H9 (cell line): ENCODE measurements around the gene ZNF491. TPM values are rescaled to one million over a fixed set of nuclear protein-coding genes. Genes with fewer than 3 reads are reported as not detected.
"Not testable (repeated sequence)": the region's sequence is repeated elsewhere in the genome, so short reads cannot be mapped to it uniquely, and the experiment has no call there.

Experiments used
- DNase-seq: peaks from one replicate; pipeline ENCODE4 v3.0.0-alpha.2; 2017
- H2AFZ ChIP-seq: one replicate; pipeline ENCODE4 v1.6.1; 2013; ENCODE audit warnings: mild to moderate bottlenecking, low read length, control low read depth, moderate library complexity
- H2AK5ac ChIP-seq: 2 replicates; pipeline ENCODE4 v1.6.1; 2013; ENCODE audit warnings: low read length, control low read depth, mixed read lengths; ENCODE audit not compliant: insufficient read length
- H2BK120ac ChIP-seq: one replicate; pipeline ENCODE4 v1.6.1; 2013; ENCODE audit warnings: low read depth, mild to moderate bottlenecking, low read length, control low read depth, inconsistent platforms; ENCODE audit not compliant: poor library complexity, severe bottlenecking
- H2BK12ac ChIP-seq: 2 replicates; pipeline ENCODE4 v1.6.1; 2013; ENCODE audit warnings: low read length, control low read depth, mixed read lengths, low read depth; ENCODE audit not compliant: insufficient read length
- H2BK15ac ChIP-seq: 2 replicates; pipeline ENCODE4 v1.6.1; 2013; ENCODE audit warnings: low read depth, low read length, control low read depth
- H2BK20ac ChIP-seq: one replicate; pipeline ENCODE4 v1.6.1; 2013; ENCODE audit warnings: low read depth, mild to moderate bottlenecking, low read length, control low read depth, inconsistent platforms; ENCODE audit not compliant: poor library complexity, severe bottlenecking
- H2BK5ac ChIP-seq: 2 replicates; pipeline ENCODE4 v1.6.1; 2013; ENCODE audit warnings: low read length, control low read depth, mixed read lengths; ENCODE audit not compliant: insufficient read length
- H3K14ac ChIP-seq: 2 replicates; pipeline ENCODE4 v1.6.1; 2013; ENCODE audit warnings: low read length, control low read depth; ENCODE audit not compliant: insufficient read depth
- H3K18ac ChIP-seq: 2 replicates; pipeline ENCODE4 v1.6.1; 2013; ENCODE audit warnings: low read depth, mild to moderate bottlenecking, mixed read lengths, low read length, control low read depth; ENCODE audit not compliant: insufficient read length
- H3K23ac ChIP-seq: 2 replicates; pipeline ENCODE4 v1.6.1; 2013; ENCODE audit warnings: low read length, control low read depth, mixed read lengths, low read depth; ENCODE audit not compliant: insufficient read length
- H3K23me2 ChIP-seq: 2 replicates; pipeline ENCODE4 v1.6.1; 2013; ENCODE audit warnings: low read depth, mild to moderate bottlenecking, mixed read lengths, low read length, control low read depth; ENCODE audit not compliant: insufficient read length, poor library complexity, severe bottlenecking
- H3K27ac ChIP-seq: 2 replicates; pipeline ENCODE4 v1.5.1; 2013; ENCODE audit warnings: low read length, control low read depth, mixed read lengths, low read depth; ENCODE audit not compliant: insufficient read length
- H3K27me3 ChIP-seq: 2 replicates; pipeline ENCODE4 v1.6.1; 2013; ENCODE audit warnings: low read length, control low read depth, inconsistent platforms; ENCODE audit not compliant: insufficient read depth
- H3K4ac ChIP-seq: 2 replicates; pipeline ENCODE4 v1.6.1; 2013; ENCODE audit warnings: low read depth, mild to moderate bottlenecking, control low read depth, inconsistent platforms, low read length, moderate library complexity
- H3K4me1 ChIP-seq: 2 replicates; pipeline ENCODE4 v1.6.1; 2013; ENCODE audit warnings: low read length, control low read depth, inconsistent platforms; ENCODE audit not compliant: insufficient read depth
- H3K4me2 ChIP-seq: 2 replicates; pipeline ENCODE4 v1.6.1; 2013; ENCODE audit warnings: low read length, control low read depth, mixed read lengths; ENCODE audit not compliant: insufficient read length, insufficient read depth
- H3K56ac ChIP-seq: 2 replicates; pipeline ENCODE4 v1.6.1; 2013; ENCODE audit warnings: low read depth, mild to moderate bottlenecking, mixed read lengths, low read length, control low read depth; ENCODE audit not compliant: insufficient read length
- H3K79me1 ChIP-seq: 2 replicates; pipeline ENCODE4 v1.6.1; 2013; ENCODE audit warnings: low read depth, mild to moderate bottlenecking, moderate library complexity, low read length, control low read depth, inconsistent platforms; ENCODE audit not compliant: insufficient read depth, poor library complexity, severe bottlenecking
- H3K79me2 ChIP-seq: 2 replicates; pipeline ENCODE4 v1.6.1; 2013; ENCODE audit warnings: low read length, control low read depth, inconsistent platforms; ENCODE audit not compliant: insufficient read depth
- H3K9ac ChIP-seq: 2 replicates; pipeline ENCODE4 v1.6.1; 2013; ENCODE audit warnings: low read length, control low read depth, mixed read lengths; ENCODE audit not compliant: insufficient read length; ENCODE audit errors: extremely low read depth
- H3K9me3 ChIP-seq: one replicate; pipeline ENCODE4 v1.6.1; 2013; ENCODE audit warnings: low read depth, low read length, inconsistent platforms; ENCODE audit not compliant: control insufficient read depth
- H3T11ph ChIP-seq: one replicate; pipeline ENCODE4 v1.6.1; 2013; ENCODE audit warnings: mild to moderate bottlenecking, low read length, control low read depth, inconsistent platforms
- H4K20me1 ChIP-seq: one replicate; pipeline ENCODE4 v1.6.1; 2013; ENCODE audit not compliant: control insufficient read depth, insufficient read length, insufficient read depth
- H4K5ac ChIP-seq: 2 replicates; pipeline ENCODE4 v1.6.1; 2013; ENCODE audit warnings: low read depth, mild to moderate bottlenecking, mixed read lengths, low read length, control low read depth; ENCODE audit not compliant: insufficient read length
- H4K8ac ChIP-seq: replicated peaks from 2 replicates; pipeline ENCODE4 v1.6.1; 2013; ENCODE audit warnings: low read length, control low read depth, mixed read lengths, low read depth; ENCODE audit not compliant: insufficient read length
- H4K91ac ChIP-seq: 2 replicates; pipeline ENCODE4 v1.6.1; 2013; ENCODE audit warnings: low read depth, mild to moderate bottlenecking, moderate library complexity, mixed read lengths, low read length, control low read depth; ENCODE audit not compliant: insufficient read length
- H3K27ac Mint-ChIP-seq, 3 experiments: 2 replicates in 2 of 3; 3 replicates in 1 of 3; pipeline ENCODE4 v1.8.0; 2020 to 2021; ENCODE audit warnings: mixed read lengths in 3 of 3, mild to moderate bottlenecking in 1 of 3, moderate library complexity in 1 of 3
- H3K27me3 Mint-ChIP-seq: 2 replicates; pipeline ENCODE4 v1.8.0; 2021; ENCODE audit warnings: low read depth, mild to moderate bottlenecking, moderate library complexity, mixed read lengths
- H3K36me3 Mint-ChIP-seq, 3 experiments: 2 replicates in 2 of 3; 3 replicates in 1 of 3; pipeline ENCODE4 v1.8.0; 2020 to 2021; ENCODE audit warnings: low read depth in 3 of 3, mixed read lengths in 3 of 3; ENCODE audit not compliant: insufficient read depth in 1 of 3
- H3K4me1 Mint-ChIP-seq, 2 experiments: 2 replicates each; pipeline ENCODE4 v1.8.0; 2020; ENCODE audit warnings: mixed read lengths in 2 of 2
- H3K4me3 Mint-ChIP-seq, 2 experiments: 2 replicates in 1 of 2; 3 replicates in 1 of 2; pipeline ENCODE4 v1.8.0; 2020 to 2021; ENCODE audit warnings: mild to moderate bottlenecking in 2 of 2, mixed read lengths in 2 of 2, moderate library complexity in 1 of 2
- H3K9me3 Mint-ChIP-seq, 2 experiments: 2 replicates in 1 of 2; 3 replicates in 1 of 2; pipeline ENCODE4 v1.8.0; 2020; ENCODE audit warnings: mild to moderate bottlenecking in 2 of 2, mixed read lengths in 2 of 2, moderate library complexity in 1 of 2
- CTCF ChIP-seq: fragments of 200-600 bp; sonication (generic); conservative IDR thresholded peaks from 3 replicates; pipeline ENCODE4 v1.8.0; 2021; ENCODE audit warnings: antibody characterized with exemption, mild to moderate bottlenecking
- WGBS: extraction: QIAGEN DNeasy Blood & Tissue Kit; methylation state at CpG from one replicate; pipeline ENCODE4 v1.1.7; 2013; ENCODE audit warnings: missing lambda C conversion rate, low lambda C conversion rate, mixed read lengths; ENCODE audit not compliant: insufficient read length; ENCODE audit errors: extremely low coverage; 5-methylcytosine and 5-hydroxymethylcytosine counted together
- total RNA-seq: library from RNA; stranded (reverse); gene quantifications from 2 replicates; pipeline ENCODE4 v1.2.1, GENCODE V29; 2021

ZNF491 gene
- total RNA-seq, 1 experiment from 2014 or later, result 0.77 TPM

- not testable (repeated sequence) for H3K79me2 ChIP-seq, H3K27ac Mint-ChIP-seq, H4K20me1 ChIP-seq, H3T11ph ChIP-seq, H3K9ac ChIP-seq, H2BK15ac ChIP-seq, H4K5ac ChIP-seq, H2BK5ac ChIP-seq, H3K4ac ChIP-seq, H2AK5ac ChIP-seq, H3K4me1 Mint-ChIP-seq, H2BK20ac ChIP-seq, H3K4me2 ChIP-seq, H3K9me3 ChIP-seq, H3K27me3 ChIP-seq, H2BK120ac ChIP-seq, H3K14ac ChIP-seq, H2BK12ac ChIP-seq, H3K27ac ChIP-seq, H3K18ac ChIP-seq, H2AFZ ChIP-seq, H4K8ac ChIP-seq, H3K56ac ChIP-seq, H4K91ac ChIP-seq, H3K79me1 ChIP-seq, H3K4me3 Mint-ChIP-seq, H3K23ac ChIP-seq, H3K4me1 ChIP-seq
- peaks cover 6 to 16% (median 8%) of the 10 kb centered on the region in 3 experiments for H3K36me3 Mint-ChIP-seq
- H3K9me3 Mint-ChIP-seq, result peaks cover 59 to 61% of the 10 kb centered on the region in 2 experiments
- TF ChIP-seq CTCF, result peak; percentile 56
- H3K23me2 ChIP-seq, result peaks cover 12% of the 10 kb centered on the region
- no CpG with 5 or more reads among the region's 11 CpGs for WGBS
- peaks cover 34% of the 10 kb centered on the region for H3K27me3 Mint-ChIP-seq
- DNase-seq, result peak; percentile 33
Measured at GRCh38 chr19:11771520-11771919, 26.8 kb upstream of the ZNF491 start.

- H3K27me3 ChIP-seq, H2AK5ac ChIP-seq, H3K4ac ChIP-seq, H4K20me1 ChIP-seq, H3T11ph ChIP-seq, H3K79me1 ChIP-seq, H3K27ac Mint-ChIP-seq, H2BK12ac ChIP-seq, H4K8ac ChIP-seq, H3K79me2 ChIP-seq, H2AFZ ChIP-seq, H3K18ac ChIP-seq, H3K4me1 Mint-ChIP-seq, H2BK120ac ChIP-seq, H3K23me2 ChIP-seq, H3K56ac ChIP-seq, H2BK15ac ChIP-seq, H3K14ac ChIP-seq, H2BK5ac ChIP-seq, H3K9ac ChIP-seq, H3K4me2 ChIP-seq, H3K27ac ChIP-seq, H3K4me1 ChIP-seq, H4K91ac ChIP-seq, DNase-seq, H3K4me3 Mint-ChIP-seq, H4K5ac ChIP-seq, H3K27me3 Mint-ChIP-seq, H3K23ac ChIP-seq, H2BK20ac ChIP-seq: not testable (repeated sequence)
- Mint-ChIP-seq H3K9me3 (peaks cover 84% of the 10 kb centered on the region in 2 experiments), H3K36me3 (peaks cover 33 to 45% (median 37%) of the 10 kb centered on the region in 3 experiments)
- no CpG with 5 or more reads among the region's 11 CpGs for WGBS
- peaks cover 20% of the 10 kb centered on the region for H3K9me3 ChIP-seq
Measured at GRCh38 chr19:11776669-11777068, 21.7 kb upstream of the ZNF491 start.
